Tibial nerve (tissue), 4 donors: ENCODE measurements around the gene ST3GAL2.

Source experiments
- CTCF ChIP-seq, 5 experiments: fragments of 200-600 bp in 3 of 5; fragments of 450-650 bp in 2 of 5; sonication (generic) in 3 of 5; IDR thresholded peaks; one replicate each; pipeline ENCODE4 v1.5.1; 2016 to 2019; ENCODE audit warnings: antibody characterized with exemption in 5 of 5, mild to moderate bottlenecking in 3 of 5, moderate library complexity in 2 of 5
- EP300 ChIP-seq, 2 donors: sonication (generic); formaldehyde crosslinking; IDR thresholded peaks; one replicate each; pipeline ENCODE4 v1.6.1; 2017; ENCODE audit warnings: antibody characterized with exemption in 2 of 2, mild to moderate bottlenecking in 1 of 2
- POLR2A ChIP-seq, 2 donors: fragments of 450-650 bp; IDR thresholded peaks; one replicate each; pipeline ENCODE4 v1.6.1; 2017; ENCODE audit warnings: antibody characterized with exemption in 2 of 2, mild to moderate bottlenecking in 2 of 2, moderate library complexity in 2 of 2

GRCh38 chr16:70359552-70359951 is 79.3 kb downstream of the ST3GAL2 start:
- TF ChIP-seq CTCF (IDR thresholded peaks at IDR 0.05) (no peak), POLR2A (IDR thresholded peaks at IDR 0.05) (no peak), EP300 (IDR thresholded peaks at IDR 0.05) (no peak)
